HG02571 (cell line): ENCODE data around the gene ZC3H15.

ENCODE experiments used
- ATAC-seq: cut with Tn5 transposase; IDR thresholded peaks from one replicate; pipeline ENCODE4 v1.9.1; 2021; ENCODE audit warnings: mild to moderate bottlenecking, moderate library complexity; ENCODE audit not compliant: unreplicated experiment

The ZC3H15 gene

GRCh38 chr2:186535861-186536260 lies 49.8 kb downstream of the ZC3H15 start:
- ATAC-seq: no peak

- ATAC-seq: no peak
Measured at GRCh38 chr2:186537019-186537418, 51.0 kb downstream of the ZC3H15 start.

DNA sequence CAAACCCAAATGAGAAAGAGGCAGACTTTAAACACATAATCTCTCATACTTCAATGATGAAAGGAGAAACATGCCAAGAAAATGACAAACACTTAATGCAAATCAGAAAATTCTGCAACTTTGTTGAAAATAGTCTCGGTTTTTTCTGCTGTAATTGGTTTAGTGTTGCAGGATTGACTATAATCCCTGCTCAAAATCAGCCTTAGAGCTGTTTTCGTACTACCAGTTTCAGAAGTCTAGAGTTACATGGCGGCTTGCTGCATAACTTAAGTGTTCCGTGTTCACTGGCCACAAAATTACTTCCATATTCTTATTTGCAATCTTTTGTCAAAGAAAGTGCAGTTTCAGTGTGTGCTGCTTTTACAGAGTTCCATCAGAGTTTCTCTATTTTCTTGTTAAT lies 54.9 kb downstream of the ZC3H15 start:
- no peak for ATAC-seq

GRCh38 chr2:186542002-186542401 lies 55.9 kb downstream of the ZC3H15 start:
- ATAC-seq: no peak

GRCh38 chr2:186543561-186544131 lies 57.6 kb downstream of the ZC3H15 start:
- ATAC-seq: no peak

DNA sequence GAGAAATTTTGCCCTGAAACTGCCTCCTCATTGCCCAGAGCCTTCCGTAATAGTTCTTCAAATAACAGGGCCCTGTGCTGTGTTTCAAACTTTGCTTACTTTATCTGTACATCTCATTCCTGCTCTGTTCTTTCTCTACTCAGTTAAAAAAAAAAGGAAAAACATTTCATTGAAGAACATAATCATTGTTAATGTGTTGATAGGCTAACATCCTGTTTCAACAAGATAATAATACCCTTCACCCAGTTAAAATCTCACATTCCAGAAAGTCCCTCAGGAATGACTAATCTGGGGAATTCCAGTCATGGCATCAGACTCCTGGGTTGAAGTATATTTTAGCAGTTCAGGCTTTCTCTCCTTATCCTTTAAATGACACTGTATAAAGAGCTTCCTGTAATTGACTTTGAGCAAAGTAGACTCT lies 58.2 kb downstream of the ZC3H15 start:
- ATAC-seq: no peak

DNA sequence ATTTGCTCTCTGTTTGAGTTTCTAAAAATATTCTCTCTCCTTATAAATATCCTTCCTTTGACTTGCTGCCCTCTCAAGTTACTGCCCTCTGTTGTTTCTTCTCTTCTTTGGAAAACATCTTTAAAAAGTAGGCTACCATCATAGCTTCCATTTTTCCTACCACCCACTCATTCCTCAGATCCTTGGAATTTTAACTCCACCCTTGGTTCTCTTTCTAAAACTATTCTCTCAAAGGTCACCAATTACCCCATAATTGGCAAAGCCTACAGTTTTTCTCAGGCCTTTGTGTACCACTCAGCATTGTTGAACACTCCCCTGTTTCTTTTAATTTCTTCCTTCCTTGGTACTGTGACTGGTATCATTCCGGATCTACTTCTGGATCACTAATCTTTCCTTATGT lies 60.8 kb downstream of the ZC3H15 start:
- ATAC-seq: no peak

DNA sequence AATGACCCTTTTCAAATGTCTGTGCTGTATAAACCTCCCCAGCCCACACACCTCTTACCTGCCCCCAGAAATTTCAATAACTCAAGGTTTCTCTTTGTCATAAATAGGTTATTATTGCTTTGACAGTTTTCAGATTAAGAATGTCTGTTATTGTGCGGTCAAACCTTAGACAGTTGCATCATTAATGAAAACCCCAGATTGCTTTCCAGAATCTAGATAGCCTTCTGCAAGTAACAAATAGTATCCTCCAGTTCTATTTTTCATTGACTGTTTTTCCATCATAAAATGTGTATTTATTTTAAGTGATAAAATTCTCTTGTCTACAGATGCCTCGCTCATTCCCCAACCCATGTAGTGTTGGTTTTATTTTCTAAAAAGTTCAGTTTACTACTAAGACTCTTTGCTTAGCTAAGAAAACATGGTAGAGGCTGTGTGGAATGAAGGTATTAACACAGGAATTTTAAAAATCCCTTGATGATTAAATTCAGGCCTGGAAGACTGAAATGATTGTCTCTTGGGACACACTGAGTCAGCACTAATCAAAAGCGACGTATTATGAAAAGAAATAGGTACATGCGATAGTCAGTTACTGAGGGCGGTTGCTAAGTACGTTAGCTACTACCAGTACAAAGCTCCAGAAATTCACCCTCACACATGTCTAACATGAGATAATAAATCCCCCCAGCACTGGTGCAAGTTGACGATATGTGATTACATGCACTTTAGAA lies 65.4 kb downstream of the ZC3H15 start:
- ATAC-seq: no peak

- no peak for ATAC-seq
Measured at GRCh38 chr2:186554429-186554828, 68.4 kb downstream of the ZC3H15 start.

- ATAC-seq: no peak
Measured at GRCh38 chr2:186554850-186555671, 69.0 kb downstream of the ZC3H15 start.

GRCh38 chr2:186558512-186559276 lies 72.6 kb downstream of the ZC3H15 start:
- ATAC-seq: no peak
